Neuronal stem cell (in vitro differentiated cells): Measurements from ENCODE around the gene ZNF587B.

Source experiments
- DNase-seq: peaks from one replicate; pipeline ENCODE4 v3.0.0-alpha.2; 2013; ENCODE audit warnings: low spot score
- H2AFZ ChIP-seq: one replicate; pipeline ENCODE4 v1.6.1; 2013; ENCODE audit warnings: mild to moderate bottlenecking, low read length, inconsistent platforms
- H2AK5ac ChIP-seq: 2 replicates; pipeline ENCODE4 v1.6.1; 2013; ENCODE audit warnings: low read depth, mild to moderate bottlenecking, inconsistent platforms, low read length, moderate library complexity, mixed read lengths
- H2BK120ac ChIP-seq: 2 replicates; pipeline ENCODE4 v1.6.1; 2013; ENCODE audit warnings: low read depth, mild to moderate bottlenecking, inconsistent platforms, low read length, moderate library complexity, mixed read lengths
- H2BK12ac ChIP-seq: one replicate; pipeline ENCODE4 v1.6.1; 2013; ENCODE audit warnings: low read length, inconsistent platforms
- H2BK15ac ChIP-seq: 2 replicates; pipeline ENCODE4 v1.6.1; 2013; ENCODE audit warnings: mild to moderate bottlenecking, low read length, inconsistent platforms, mixed read lengths
- H2BK5ac ChIP-seq: one replicate; pipeline ENCODE4 v1.6.1; 2013; ENCODE audit warnings: inconsistent platforms, mild to moderate bottlenecking, low read length, moderate library complexity
- H3K14ac ChIP-seq: one replicate; pipeline ENCODE4 v1.6.1; 2013; ENCODE audit warnings: low read length, inconsistent platforms
- H3K18ac ChIP-seq: 2 replicates; pipeline ENCODE4 v1.6.1; 2013; ENCODE audit warnings: low read length, inconsistent platforms
- H3K23ac ChIP-seq: 2 replicates; pipeline ENCODE4 v1.6.1; 2013; ENCODE audit warnings: low read depth, mild to moderate bottlenecking, mixed read lengths, low read length, inconsistent platforms; ENCODE audit not compliant: poor library complexity
- H3K27ac ChIP-seq: replicated peaks from 3 replicates; pipeline ENCODE4 v1.5.1; 2013; ENCODE audit warnings: low read length, inconsistent platforms
- H3K27me3 ChIP-seq, 3 experiments: 2 replicates each; pipeline ENCODE4 v1.6.1; 2013; ENCODE audit warnings: low read length in 3 of 3, mild to moderate bottlenecking in 2 of 3, inconsistent platforms in 1 of 3, low read depth in 1 of 3, mixed read lengths in 1 of 3, moderate library complexity in 1 of 3; ENCODE audit not compliant: control insufficient read depth in 3 of 3, insufficient read depth in 3 of 3
- H3K36me3 ChIP-seq, 2 donors: replicated peaks in 1 of 2; 2 replicates each; pipeline ENCODE4 v1.6.1; 2013; ENCODE audit warnings: low read length in 2 of 2; ENCODE audit not compliant: control insufficient read depth in 2 of 2, insufficient read depth in 2 of 2
- H3K4ac ChIP-seq: 2 replicates; pipeline ENCODE4 v1.6.1; 2013; ENCODE audit warnings: inconsistent platforms, mild to moderate bottlenecking, low read length, moderate library complexity
- H3K4me1 ChIP-seq, 2 donors: 1 replicate in 1 of 2; 2 replicates in 1 of 2; pipeline ENCODE4 v1.6.1; 2013; ENCODE audit warnings: low read length in 2 of 2, low read depth in 1 of 2; ENCODE audit not compliant: control insufficient read depth in 2 of 2, insufficient read depth in 1 of 2
- H3K4me2 ChIP-seq: one replicate; pipeline ENCODE4 v1.6.1; 2013; ENCODE audit warnings: mild to moderate bottlenecking, low read length, inconsistent platforms; ENCODE audit not compliant: insufficient read depth, poor library complexity, severe bottlenecking
- H3K4me3 ChIP-seq, 2 donors: 2 replicates each; pipeline ENCODE4 v1.5.1; 2013; ENCODE audit warnings: low read length in 2 of 2, mild to moderate bottlenecking in 2 of 2, inconsistent platforms in 1 of 2, moderate library complexity in 1 of 2
- H3K79me1 ChIP-seq: one replicate; pipeline ENCODE4 v1.6.1; 2013; ENCODE audit warnings: low read depth, mild to moderate bottlenecking, inconsistent platforms, low read length, moderate library complexity
- H3K9ac ChIP-seq: one replicate; pipeline ENCODE4 v1.6.1; 2013; ENCODE audit warnings: mild to moderate bottlenecking, low read depth, low read length, inconsistent platforms; ENCODE audit not compliant: poor library complexity
- H3K9me3 ChIP-seq, 2 donors: replicated peaks in 1 of 2; 2 replicates each; pipeline versions ENCODE3 to v1.6.1; 2013; ENCODE audit warnings: low read length in 2 of 2, mild to moderate bottlenecking in 2 of 2, inconsistent platforms in 1 of 2, low read depth in 1 of 2, mixed read lengths in 1 of 2, moderate library complexity in 1 of 2; ENCODE audit not compliant: control insufficient read depth in 2 of 2, insufficient read depth in 1 of 2
- H4K8ac ChIP-seq: one replicate; pipeline ENCODE4 v1.6.1; 2013; ENCODE audit warnings: low read depth, mild to moderate bottlenecking, inconsistent platforms, low read length, moderate library complexity
- H4K91ac ChIP-seq: one replicate; pipeline ENCODE4 v1.6.1; 2013; ENCODE audit warnings: low read length, low read depth, mild to moderate bottlenecking, inconsistent platforms; ENCODE audit not compliant: poor library complexity
- WGBS, 2 donors: extraction: QIAGEN DNeasy Blood & Tissue Kit; methylation state at CpG; one replicate each; pipeline ENCODE4 v1.1.7; 2013; ENCODE audit warnings: missing lambda C conversion rate in 2 of 2, mixed read lengths in 1 of 2; ENCODE audit not compliant: insufficient read length in 2 of 2, insufficient replicate concordance in 1 of 2; ENCODE audit errors: extremely low coverage in 2 of 2; 5-methylcytosine and 5-hydroxymethylcytosine counted together

Gene ZNF587B

GRCh38 chr19:57814505-57815246, 15.4 kb upstream of the ZNF587B start, which contains the start of gene ZNF552:
ZNF552 (minus strand) TSS chr19:57814913; CDS start chr19:57814743, 170 bp downstream.
- peak; percentile 90 for DNase-seq
- H3K4ac ChIP-seq, result no peak within 1 kb of the TSS
- H3K9me3 ChIP-seq, result no peaks in the 10 kb centered on the region
- H3K4me3 ChIP-seq, result peak within 1 kb of the TSS; percentile 80 to 97
- H3K9ac ChIP-seq, result peak within 1 kb of the TSS; percentile 96
- H3K27ac ChIP-seq, result peak within 1 kb of the TSS; percentile 33
- H3K79me1 ChIP-seq, result peaks cover 1% of the 10 kb centered on the region
- H3K14ac ChIP-seq, result peak within 1 kb of the TSS; percentile 76
- no peak within 1 kb of the TSS for H2BK12ac ChIP-seq
- no peak within 1 kb of the TSS for H4K8ac ChIP-seq
- H3K36me3 ChIP-seq, result peaks cover 0 to 29% of the 10 kb centered on the region in 2 donors
- H3K4me1 ChIP-seq, result peaks cover 0 to 2% of the 10 kb centered on the region in 2 donors
- H3K23ac ChIP-seq, result peak within 1 kb of the TSS; percentile 80
- WGBS, 2 donors, result no CpG with 5 or more reads among the region's 50 CpGs
- peak within 1 kb of the TSS; percentile 33 for H2BK15ac ChIP-seq
- H4K91ac ChIP-seq, result peak within 1 kb of the TSS; percentile 22
- H2BK5ac ChIP-seq, result no peak within 1 kb of the TSS
- H2AK5ac ChIP-seq, result peak within 1 kb of the TSS; percentile 74
- H2BK120ac ChIP-seq, result no peak within 1 kb of the TSS
- peak within 1 kb of the TSS; percentile 75 for H3K4me2 ChIP-seq
- no peaks in the 10 kb centered on the region for H3K27me3 ChIP-seq
- H2AFZ ChIP-seq, result peak within 1 kb of the TSS; percentile 82
- peak within 1 kb of the TSS; percentile 92 for H3K18ac ChIP-seq

GRCh38 chr19:57815247-57816075, 14.6 kb upstream of the ZNF587B start:
- Histone ChIP-seq H2BK12ac (no peak overlapping the region), H3K27me3 (no peaks in the 10 kb centered on the region), H3K4ac (no peak overlapping the region), H3K9me3 (no peaks in the 10 kb centered on the region), H3K23ac (no peak overlapping the region), H4K91ac (no peak overlapping the region), H3K4me2 (peak overlapping the region; percentile 48), H3K79me1 (peaks cover 1% of the 10 kb centered on the region), H2BK15ac (no peak overlapping the region), H2AFZ (peak overlapping the region; percentile 82), H4K8ac (no peak overlapping the region), H2BK120ac (no peak overlapping the region), H3K14ac (no peak overlapping the region), H3K18ac (no peak overlapping the region), H3K9ac (no peak overlapping the region), H3K4me1 (peaks cover 4% of the 10 kb centered on the region in 2 donors), H3K36me3 (peaks cover 0 to 24% of the 10 kb centered on the region in 2 donors), H3K27ac (no peak overlapping the region), H2AK5ac (no peak overlapping the region), H3K4me3 (no peak overlapping the region), H2BK5ac (no peak overlapping the region)
- DNase-seq, result no peak
- no CpG with 5 or more reads among the region's 17 CpGs for WGBS, 2 donors

- no peak overlapping the region for H2AK5ac ChIP-seq
- H3K18ac ChIP-seq, result no peak overlapping the region
- H3K4me3 ChIP-seq, result no peak overlapping the region
- H4K8ac ChIP-seq, result no peak overlapping the region
- no peak overlapping the region for H3K23ac ChIP-seq
- no peak overlapping the region for H3K9ac ChIP-seq
- no peak overlapping the region for H3K27ac ChIP-seq
- H2BK5ac ChIP-seq, result no peak overlapping the region
- no peaks in the 10 kb centered on the region for H3K27me3 ChIP-seq
- no peak overlapping the region for H3K14ac ChIP-seq
- peaks cover 0 to 25% of the 10 kb centered on the region in 2 donors for H3K36me3 ChIP-seq
- no peak overlapping the region for H3K4ac ChIP-seq
- H3K79me1 ChIP-seq, result peaks cover 1% of the 10 kb centered on the region
- peaks cover 4 to 6% of the 10 kb centered on the region in 2 donors for H3K4me1 ChIP-seq
- H3K9me3 ChIP-seq, result no peaks in the 10 kb centered on the region
- no peak overlapping the region for H2BK12ac ChIP-seq
- H3K4me2 ChIP-seq, result no peak overlapping the region
- no peak overlapping the region for H2BK120ac ChIP-seq
- no peak overlapping the region for H2BK15ac ChIP-seq
- H4K91ac ChIP-seq, result no peak overlapping the region
- no peak overlapping the region for H2AFZ ChIP-seq
- no CpG with 5 or more reads among the region's 7 CpGs for WGBS, 2 donors
- no peak for DNase-seq
Observed at GRCh38 chr19:57816652-57817051, 13.4 kb upstream of the ZNF587B start.

- WGBS, 2 donors, result no CpG with 5 or more reads among the region's 14 CpGs
- Histone ChIP-seq H4K91ac (no peak overlapping the region), H3K79me1 (peaks cover 1% of the 10 kb centered on the region), H3K18ac (no peak overlapping the region), H2BK120ac (no peak overlapping the region), H3K27ac (no peak overlapping the region), H3K14ac (no peak overlapping the region), H3K36me3 (peaks cover 0 to 27% of the 10 kb centered on the region in 2 donors), H3K4me1 (peaks cover 4 to 6% of the 10 kb centered on the region in 2 donors), H2BK15ac (no peak overlapping the region), H2BK5ac (no peak overlapping the region), H4K8ac (no peak overlapping the region), H3K23ac (no peak overlapping the region), H3K4me3 (no peak overlapping the region), H3K9me3 (no peaks in the 10 kb centered on the region), H3K4ac (no peak overlapping the region), H3K9ac (no peak overlapping the region), H3K4me2 (no peak overlapping the region), H2AK5ac (no peak overlapping the region), H2BK12ac (no peak overlapping the region), H3K27me3 (no peaks in the 10 kb centered on the region), H2AFZ (no peak overlapping the region)
- DNase-seq, result no peak
Observed at GRCh38 chr19:57817976-57818375, 12.1 kb upstream of the ZNF587B start.
